NCI-H2196 (cell line): ENCODE results near the gene CEBPZ.
"Not testable (repeated sequence)": the region's sequence is repeated elsewhere in the genome, so short reads cannot be mapped to it uniquely, and the experiment has no call there.

Experiments used
- DNase-seq: peaks from one replicate; lab custom pipeline; 2025; ENCODE audit not compliant: unreplicated experiment; lab: John Stamatoyannopoulos, UW

The CEBPZ gene

GRCh38 chr2:37219046-37219445 lies 12.3 kb downstream of the CEBPZ start:
- no peak for DNase-seq

GRCh38 chr2:37215250-37215649 lies 16.1 kb downstream of the CEBPZ start:
- DNase-seq: no peak

- no peak for DNase-seq
Measured at GRCh38 chr2:37211939-37212338, 19.5 kb downstream of the CEBPZ start.

GRCh38 chr2:37211212-37211611 lies 20.2 kb downstream of the CEBPZ start:
- DNase-seq: no peak

- DNase-seq: not testable (repeated sequence)
Measured at GRCh38 chr2:37206760-37207159, 24.6 kb downstream of the CEBPZ start.

- no peak for DNase-seq
Measured at GRCh38 chr2:37205689-37206341, 25.6 kb downstream of the CEBPZ start.

GRCh38 chr2:37205071-37205661 lies 26.2 kb downstream of the CEBPZ start:
- DNase-seq: not testable (repeated sequence)

- DNase-seq: no peak
Measured at GRCh38 chr2:37203708-37204107, 27.7 kb downstream of the CEBPZ start.

- DNase-seq: no peak
Measured at GRCh38 chr2:37201766-37202165, 29.6 kb downstream of the CEBPZ start.

- DNase-seq: no peak
Measured at GRCh38 chr2:37201208-37201607, 30.2 kb downstream of the CEBPZ start.

- DNase-seq: no peak
Measured at GRCh38 chr2:37198681-37199065, 32.7 kb downstream of the CEBPZ start.

- DNase-seq: peak; percentile 81
Measured at GRCh38 chr2:37196320-37197195, 34.8 kb downstream of the CEBPZ start, which contains the start of gene CEBPZOS. Gene CEBPZOS, plus strand, starts transcription at chr2:37196496. Its CDS starts 3,209 bp downstream, at chr2:37199705.

GRCh38 chr2:37195862-37196319 lies 35.5 kb downstream of the CEBPZ start:
- DNase-seq: not testable (repeated sequence)

GRCh38 chr2:37192551-37192950 lies 38.8 kb downstream of the CEBPZ start:
- DNase-seq: no peak

- no peak for DNase-seq
Measured at GRCh38 chr2:37191747-37192146, 39.6 kb downstream of the CEBPZ start.

GRCh38 chr2:37191253-37191652 lies 40.1 kb downstream of the CEBPZ start:
- DNase-seq: no peak

- DNase-seq: no peak
Measured at GRCh38 chr2:37190290-37190689, 41.1 kb downstream of the CEBPZ start.

GRCh38 chr2:37189452-37190153 lies 41.8 kb downstream of the CEBPZ start:
- peak; percentile 4 for DNase-seq

- DNase-seq: no peak
Measured at GRCh38 chr2:37188570-37188969, 42.8 kb downstream of the CEBPZ start, which contains the start of gene SULT6B1. Gene SULT6B1, minus strand, starts transcription at chr2:37188670. Its CDS starts 30 bp downstream, at chr2:37188640.

- no peak for DNase-seq
Measured at GRCh38 chr2:37181726-37182684, 49.4 kb downstream of the CEBPZ start.
